K562 (cell line): ENCODE results near the gene SMARCB1. TPM values are rescaled to one million over a fixed set of nuclear protein-coding genes. Genes with fewer than 3 reads are reported as not detected.

Experiments used
- ATAC-seq: fragments of 200-7000 bp; cut with Tn5 transposase; 3 replicates; pipeline ENCODE4 v1.9.1; 2020; ENCODE audit warnings: moderate library complexity
- BruUV-seq: library from RNA; stranded (reverse); fragments of 400-500 nt; replicated peaks from 2 replicates; lab custom pipeline; 2021; lab: Mats Ljungman, UMichigan
- CTCF ChIA-PET: fragments of 300-600 bp; formaldehyde crosslinking; extraction: SDS; loops from one replicate; lab custom pipeline; 2021; ENCODE audit warnings: low intra/inter-chr PET ratio; lab: Yijun Ruan, JAX
- POLR2A ChIA-PET: fragments of 300-600, 350-650 bp; sonication (Branson Sonifier 250); formaldehyde crosslinking; extraction: SDS; loops from one replicate; lab custom pipeline; 2021; ENCODE audit warnings: antibody characterized with exemption, inconsistent platforms; lab: Yijun Ruan, JAX
- DNase-seq, 4 experiments: peaks; one replicate each; pipeline versions ENCODE4 v3.0.0 to v3.0.0-alpha.2; 2011 to 2018; ENCODE audit warnings: low spot score in 3 of 4, mixed read lengths in 3 of 4; ENCODE audit errors: extremely low read depth in 1 of 4
- FAIRE-seq: peaks from 2 replicates; lab custom pipeline; 2011; peaks lifted over from hg19 to GRCh38; lab: Jason Lieb, UNC
- H2AFZ ChIP-seq: 2 replicates; pipeline ENCODE4 v1.6.0; 2011; ENCODE audit warnings: low read depth, low read length, control low read depth, inconsistent platforms
- H3K27ac ChIP-seq: fragments of 200-600 bp; 3 replicates; pipeline ENCODE4 v1.8.0; 2011; ENCODE audit warnings: low read depth, mild to moderate bottlenecking, control low read depth, inconsistent platforms, low read length, moderate library complexity, mixed read lengths; ENCODE audit errors: extremely low read depth
- H3K27me3 ChIP-seq, 2 experiments: fragments of 300-600 bp in 1 of 2; 2 replicates in 1 of 2; 3 replicates in 1 of 2; pipeline versions ENCODE4 v1.6.0 to v1.8.0; 2011; ENCODE audit warnings: inconsistent platforms in 2 of 2, low read length in 2 of 2, mild to moderate bottlenecking in 1 of 2, mixed read lengths in 1 of 2, moderate library complexity in 1 of 2; ENCODE audit not compliant: control insufficient read depth in 2 of 2, insufficient read depth in 2 of 2
- H3K36me3 ChIP-seq: fragments of 300-600 bp; 3 replicates; pipeline ENCODE4 v1.8.0; 2011; ENCODE audit warnings: mild to moderate bottlenecking, low read length, inconsistent platforms; ENCODE audit not compliant: control insufficient read depth, insufficient read depth
- H3K4me1 ChIP-seq, 2 experiments: fragments of 200-600 bp in 1 of 2; replicated peaks in 1 of 2; 2 replicates in 1 of 2; 3 replicates in 1 of 2; pipeline versions ENCODE4 v1.5.1 to v1.8.0; 2011; ENCODE audit warnings: inconsistent platforms in 2 of 2, low read length in 2 of 2, mild to moderate bottlenecking in 1 of 2, mixed read lengths in 1 of 2, moderate library complexity in 1 of 2; ENCODE audit not compliant: control insufficient read depth in 2 of 2, insufficient read depth in 2 of 2
- H3K4me2 ChIP-seq: 2 replicates; pipeline ENCODE4 v1.6.1; 2011; ENCODE audit warnings: low read length, control low read depth, inconsistent platforms, mixed read lengths; ENCODE audit not compliant: insufficient read depth
- H3K4me3 ChIP-seq: fragments of 200-600 bp; sonication (generic), shearing (Covaris generic); 2 replicates; pipeline ENCODE4 v1.5.1; 2016; ENCODE audit warnings: control low read depth, inconsistent platforms
- H3K79me2 ChIP-seq: fragments of 200-600 bp; 3 replicates; pipeline ENCODE4 v1.8.0; 2011; ENCODE audit warnings: low read length, inconsistent platforms; ENCODE audit not compliant: control insufficient read depth, insufficient read depth
- H3K9ac ChIP-seq, 2 experiments: 2 replicates each; pipeline versions ENCODE4 v1.6.0 to v1.6.1; 2011; ENCODE audit warnings: low read depth in 2 of 2, low read length in 2 of 2, control low read depth in 1 of 2, inconsistent platforms in 1 of 2, mild to moderate bottlenecking in 1 of 2, mixed read lengths in 1 of 2; ENCODE audit not compliant: insufficient read depth in 1 of 2
- H3K9me1 ChIP-seq: one replicate; pipeline ENCODE4 v1.6.0; 2011; ENCODE audit warnings: inconsistent platforms, mild to moderate bottlenecking, low read length, moderate library complexity; ENCODE audit not compliant: control insufficient read depth, insufficient read depth
- H3K9me3 ChIP-seq: replicated peaks from 2 replicates; pipeline ENCODE4 v1.5.1; 2011; ENCODE audit warnings: low read depth, low read length, inconsistent platforms; ENCODE audit not compliant: control insufficient read depth, insufficient read depth
- H4K20me1 ChIP-seq: replicated peaks from 2 replicates; pipeline ENCODE4 v1.6.1; 2011; ENCODE audit warnings: low read length, inconsistent platforms, mixed read lengths; ENCODE audit not compliant: control insufficient read depth, insufficient read depth
- ATF2 ChIP-seq: sonication (generic); formaldehyde crosslinking; IDR thresholded peaks from 2 replicates; pipeline ENCODE4 v1.8.1; 2022; ENCODE audit warnings: missing genetic modification reagents
- CTCFL ChIP-seq: IDR thresholded peaks from 2 replicates; pipeline ENCODE4 v1.6.1; 2011; ENCODE audit warnings: borderline replicate concordance, low read depth, mild to moderate bottlenecking, moderate library complexity, low read length; ENCODE audit not compliant: insufficient read depth, poor library complexity, severe bottlenecking
- MTA3 ChIP-seq: fragments of 450-650 bp; formaldehyde crosslinking; IDR thresholded peaks from 2 replicates; pipeline ENCODE4 v1.6.1; 2017; ENCODE audit warnings: mild to moderate bottlenecking, borderline replicate concordance
- TOE1 ChIP-seq, 2 experiments: fragments of 450-650 bp in 1 of 2; sonication (generic) in 1 of 2; formaldehyde crosslinking in 1 of 2; IDR thresholded peaks; 2 replicates each; pipeline versions ENCODE4 v1.7.1 to v1.8.0; 2016 to 2022; ENCODE audit warnings: borderline replicate concordance in 2 of 2, mild to moderate bottlenecking in 2 of 2, antibody characterized with exemption in 1 of 2, inconsistent platforms in 1 of 2, low read depth in 1 of 2, missing genetic modification reagents in 1 of 2, moderate library complexity in 1 of 2
- WGBS: fragments of 100-300 bp; shearing (Covaris generic); methylation state at CpG from one replicate; pipeline ENCODE4 v1.1.6; 2016; ENCODE audit warnings: low coverage, mixed read lengths; ENCODE audit not compliant: insufficient coverage; ENCODE audit errors: missing lambda C conversion rate; 5-methylcytosine and 5-hydroxymethylcytosine counted together
- in situ Hi-C: fragments of 300-500 bp; cut with MboI; formaldehyde crosslinking; loops from 4 replicates; pipeline ENCODE4 v1.15.0; 2018; ENCODE audit warnings: inconsistent platforms, mixed read lengths
- intact Hi-C: fragments of 100-400 bp; cut with micrococcal nuclease; formaldehyde crosslinking; loops from 2 replicates; pipeline ENCODE4 v1.14.2; 2022
- polyA plus RNA-seq, 8 experiments: library from polyadenylated mRNA; depleted of rRNA in 4 of 8; stranded (reverse) in 5 of 8; unstranded in 3 of 8; fragments of >200 nt; fragmentation: Nextera tagmentation in 2 of 8; fragmentation: Illumina TruSeq in 1 of 8; extraction: Ambion mirVana in 2 of 8; extraction: Trizol in 1 of 8; gene quantifications; 2 replicates each; pipeline versions ENCODE4 v1.2.1 to v1.2.3, GENCODE V29; 2011 to 2014; ENCODE audit warnings: inconsistent platforms in 1 of 8, missing spikeins in 1 of 8
- total RNA-seq, 7 experiments: library from RNA; depleted of rRNA in 6 of 7; stranded (reverse); fragments of >200 nt in 6 of 7; fragmentation: Illumina TruSeq in 2 of 7; extraction: Trizol in 2 of 7; gene quantifications; 2 replicates each; pipeline versions ENCODE4 v1.2.1 to v1.2.3, GENCODE V29; 2011 to 2021; ENCODE audit warnings: low replicate concordance in 1 of 7
- TF ChIP-seq, protein P1 (sequence below): fragments of 250-450 bp; sonication (Bioruptor Pico); IDR thresholded peaks from 2 replicates; pipeline ENCODE4 v1.5.1; 2021; ENCODE audit warnings: mild to moderate bottlenecking

SMARCB1 gene
- total and polyA plus RNA-seq, 9 of the 15 experiments (the other 6 are each of a cell fraction or from before 2014, with no cell fraction given) = 1.2 to 113 (median 65.4) TPM

DNA sequence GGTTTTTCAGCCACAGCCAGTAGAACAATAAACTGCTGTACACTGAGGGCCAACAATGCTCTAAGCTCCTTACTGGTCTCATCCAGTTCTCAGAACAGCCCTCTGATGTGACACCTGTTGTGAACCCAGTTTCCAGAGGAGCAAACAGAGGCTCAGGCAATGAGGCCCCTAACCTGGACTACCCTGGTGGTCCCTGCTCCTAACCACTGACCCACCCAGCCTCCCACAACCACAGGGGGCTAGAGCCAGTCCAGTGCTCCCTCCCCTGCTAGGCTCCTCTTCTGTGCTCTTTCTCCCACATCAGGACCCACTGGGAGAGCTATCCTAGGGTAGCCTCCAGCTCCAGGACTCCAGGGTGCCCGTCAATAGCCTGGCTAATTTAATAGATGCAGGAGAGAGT lies 4.1 kb upstream of the SMARCB1 start:
- Histone ChIP-seq H3K9ac (no peak overlapping the region), H3K4me1 (peaks cover 7 to 30% of the 10 kb centered on the region in 2 experiments; a peak in 4 of 5 replicates), H3K4me3 (no peak overlapping the region), H4K20me1 (peaks cover 4% of the 10 kb centered on the region), H3K36me3 (no peaks in the 10 kb centered on the region), H3K9me1 (no peaks in the 10 kb centered on the region), H3K9me3 (no peaks in the 10 kb centered on the region), H3K79me2 (peaks cover 5% of the 10 kb centered on the region), H3K4me2 (no peak overlapping the region), H3K27ac (no peak overlapping the region), H2AFZ (no peak overlapping the region), H3K27me3 (no peaks in the 10 kb centered on the region)
- ChIA-PET POLR2A (no interaction called here), CTCF (no interaction called here)
- in situ Hi-C loops (no loop called here), intact Hi-C loops (no loop called here)
- no peak for DNase-seq
- FAIRE-seq = no peak
- ATAC-seq = no peak
- TF ChIP-seq, protein P1, sequence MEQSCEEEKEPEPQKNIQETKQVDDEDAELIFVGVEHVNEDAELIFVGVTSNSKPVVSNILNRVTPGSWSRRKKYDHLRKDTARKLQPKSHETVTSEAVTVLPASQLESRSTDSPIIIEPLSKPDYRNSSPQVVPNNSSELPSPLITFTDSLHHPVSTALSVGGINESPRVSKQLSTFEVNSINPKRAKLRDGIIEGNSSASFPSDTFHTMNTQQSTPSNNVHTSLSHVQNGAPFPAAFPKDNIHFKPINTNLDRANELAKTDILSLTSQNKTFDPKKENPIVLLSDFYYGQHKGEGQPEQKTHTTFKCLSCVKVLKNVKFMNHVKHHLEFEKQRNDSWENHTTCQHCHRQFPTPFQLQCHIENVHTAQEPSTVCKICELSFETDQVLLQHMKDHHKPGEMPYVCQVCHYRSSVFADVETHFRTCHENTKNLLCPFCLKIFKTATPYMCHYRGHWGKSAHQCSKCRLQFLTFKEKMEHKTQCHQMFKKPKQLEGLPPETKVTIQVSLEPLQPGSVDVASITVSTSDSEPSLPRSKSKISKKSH (CRISPR knock-in tag) = no peak
- no peak for TF ChIP-seq TOE1 (IDR thresholded peaks at IDR 0.05; ENCODE audit: borderline replicate concordance)
- TF ChIP-seq TOE1 (CRISPR knock-in tag; IDR thresholded peaks at IDR 0.05; ENCODE audit: borderline replicate concordance, low read depth) = no peak
- no peak for TF ChIP-seq CTCFL
- no peak for TF ChIP-seq MTA3
- TF ChIP-seq ATF2 (CRISPR knock-in tag) = no peak
- no TSS peak for BruUV-seq
- WGBS = 36% methylated on average over 1 of the region's 1 CpG
